EH (cell line): ENCODE results near the gene SUMO3.

ENCODE experiments used
- DNase-seq: peaks from one replicate; pipeline ENCODE4 v3.0.0-alpha.2; 2015; ENCODE audit warnings: low read depth

SUMO3 gene

GRCh38 chr21:44778499-44778911 lies 39.4 kb downstream of the SUMO3 start:
- DNase-seq, result no peak

GRCh38 chr21:44778094-44778493 lies 39.8 kb downstream of the SUMO3 start:
- no peak for DNase-seq

GRCh38 chr21:44774972-44775371 lies 42.9 kb downstream of the SUMO3 start:
- no peak for DNase-seq

GRCh38 chr21:44773291-44773932 lies 44.5 kb downstream of the SUMO3 start:
- DNase-seq, result no peak

GRCh38 chr21:44771896-44772525 lies 45.9 kb downstream of the SUMO3 start:
- no peak for DNase-seq

GRCh38 chr21:44767834-44768831 lies 49.7 kb downstream of the SUMO3 start:
- no peak for DNase-seq

- DNase-seq, result no peak
Measured at GRCh38 chr21:44766818-44767354, 51.0 kb downstream of the SUMO3 start.

GRCh38 chr21:44766014-44766817 lies 51.6 kb downstream of the SUMO3 start:
- DNase-seq, result no peak

GRCh38 chr21:44765231-44766013 lies 52.4 kb downstream of the SUMO3 start:
- DNase-seq, result peak; percentile 2

- no peak for DNase-seq
Measured at GRCh38 chr21:44764319-44765230, 53.3 kb downstream of the SUMO3 start.

GRCh38 chr21:44763451-44764318 lies 54.2 kb downstream of the SUMO3 start:
- DNase-seq, result no peak

GRCh38 chr21:44763050-44763378 lies 54.8 kb downstream of the SUMO3 start:
- DNase-seq, result no peak

- no peak for DNase-seq
Measured at GRCh38 chr21:44762221-44763049, 55.4 kb downstream of the SUMO3 start.

GRCh38 chr21:44761747-44762208 lies 56.1 kb downstream of the SUMO3 start:
- DNase-seq, result no peak

- DNase-seq, result no peak
Measured at GRCh38 chr21:44761011-44761729, 56.7 kb downstream of the SUMO3 start.

- no peak for DNase-seq
Measured at GRCh38 chr21:44760376-44760775, 57.5 kb downstream of the SUMO3 start.

- no peak for DNase-seq
Measured at GRCh38 chr21:44759628-44760285, 58.1 kb downstream of the SUMO3 start.
